NCI-H526 treated with DMSO at 0.1 percent for 48 hours (cell line): Measurements from ENCODE around the gene DNM1.

Source experiments
- DNase-seq: peaks from one replicate; lab custom pipeline; 2025; lab: John Stamatoyannopoulos, UW

The DNM1 gene

GRCh38 chr9:128203024-128203706 is at the start of gene DNM1:
DNM1 (plus strand) TSS chr9:128203379; CDS start chr9:128203471, 92 bp downstream.
- DNase-seq = no peak

- no peak for DNase-seq
These were observed 49.1 kb upstream of the DNM1 start for GRCh38 chr9:128153947-128154695.

GRCh38 chr9:128155736-128156500 is 47.3 kb upstream of the DNM1 start:
- no peak for DNase-seq

GRCh38 chr9:128159522-128159783 is 43.7 kb upstream of the DNM1 start:
- DNase-seq = no peak

GRCh38 chr9:128159784-128160602 is 43.2 kb upstream of the DNM1 start, which contains the start of gene BBLN:
BBLN (plus strand) TSS chr9:128160265; CDS start chr9:128160408, 143 bp downstream.
- DNase-seq = peak; percentile 67

GRCh38 chr9:128160603-128160987 is 42.6 kb upstream of the DNM1 start:
- DNase-seq = no peak

GRCh38 chr9:128161215-128161902 is 41.8 kb upstream of the DNM1 start:
- DNase-seq = no peak

- no peak for DNase-seq
These were observed 40.8 kb upstream of the DNM1 start for GRCh38 chr9:128162215-128163026.

GRCh38 chr9:128163027-128163515 is 40.1 kb upstream of the DNM1 start:
- no peak for DNase-seq

GRCh38 chr9:128163523-128164306 is 39.5 kb upstream of the DNM1 start:
- no peak for DNase-seq

- DNase-seq = no peak
These were observed 38.8 kb upstream of the DNM1 start for GRCh38 chr9:128164307-128164885.

- DNase-seq = no peak
These were observed 37.0 kb upstream of the DNM1 start for GRCh38 chr9:128166169-128166568.

- no peak for DNase-seq
These were observed 36.0 kb upstream of the DNM1 start for GRCh38 chr9:128167209-128167608.

GRCh38 chr9:128168731-128169308 is 34.4 kb upstream of the DNM1 start:
- DNase-seq = peak; percentile 88

GRCh38 chr9:128169492-128169891 is 33.7 kb upstream of the DNM1 start:
- no peak for DNase-seq

GRCh38 chr9:128169925-128170324 is 33.3 kb upstream of the DNM1 start:
- no peak for DNase-seq

- DNase-seq = no peak
These were observed 29.1 kb upstream of the DNM1 start for GRCh38 chr9:128174062-128174461.

- no peak for DNase-seq
These were observed 28.0 kb upstream of the DNM1 start for GRCh38 chr9:128175102-128175563.

GRCh38 chr9:128175726-128176125 is 27.5 kb upstream of the DNM1 start:
- no peak for DNase-seq
